ENCODE measurements around the gene ZNF324.
"Not testable (repeated sequence)": the region's sequence is repeated elsewhere in the genome, so short reads cannot be mapped to it uniquely, and the experiment has no call there.

ZNF324 gene

GRCh38 chr19:58507602-58508223, 40.8 kb downstream of the ZNF324 start:
- not testable (repeated sequence) for DNase-seq

- DNase-seq, result no peak
Observed at GRCh38 chr19:58509731-58510083, 42.8 kb downstream of the ZNF324 start.

GRCh38 chr19:58510084-58510862, 43.4 kb downstream of the ZNF324 start:
- DNase-seq, result no peak

- DNase-seq, result no peak
Observed at GRCh38 chr19:58511353-58512208, 44.7 kb downstream of the ZNF324 start, which contains the start of gene SLC27A5. SLC27A5 (minus strand) TSS chr19:58511992; CDS start chr19:58511955, 37 bp downstream.

- no peak for DNase-seq
Observed at GRCh38 chr19:58513213-58513693, 46.4 kb downstream of the ZNF324 start.

GRCh38 chr19:58513694-58514563, 47.0 kb downstream of the ZNF324 start:
- DNase-seq, result peak; percentile 45 to 57

GRCh38 chr19:58514564-58515022, 47.7 kb downstream of the ZNF324 start:
- DNase-seq, result no peak

- DNase-seq, result no peak
Observed at GRCh38 chr19:58515259-58515658, 48.4 kb downstream of the ZNF324 start.

GRCh38 chr19:58516246-58516836, 49.5 kb downstream of the ZNF324 start:
- no peak for DNase-seq

GRCh38 chr19:58516964-58517833, 50.3 kb downstream of the ZNF324 start:
- no peak for DNase-seq

GRCh38 chr19:58518256-58519086, 51.6 kb downstream of the ZNF324 start:
- DNase-seq, result no peak

- DNase-seq, result peak in 1 of 2 experiments; percentile 58
Observed at GRCh38 chr19:58519087-58519354, 52.1 kb downstream of the ZNF324 start.

- peak; percentile 79 to 91 for DNase-seq
Observed at GRCh38 chr19:58519355-58520256, 52.7 kb downstream of the ZNF324 start, which contains the start of gene ZBTB45. ZBTB45 (minus strand) TSS chr19:58519810; CDS start chr19:58517673, 2,137 bp downstream.

- no peak for DNase-seq
Observed at GRCh38 chr19:58520257-58520599, 53.3 kb downstream of the ZNF324 start.

GRCh38 chr19:58521651-58522050, 54.8 kb downstream of the ZNF324 start:
- DNase-seq, result no peak

- no peak for DNase-seq
Observed at GRCh38 chr19:58522709-58523108, 55.8 kb downstream of the ZNF324 start.
